ENCODE results near the gene TACC3.

Gene TACC3

GRCh38 chr4:1773754-1774153, 52.4 kb downstream of the TACC3 start:
- Mint-ChIP-seq H3K9me3 (ENCODE audit: low read depth) (no peaks in the 10 kb centered on the region), H3K36me3 (no peaks in the 10 kb centered on the region), H3K27me3 (no peaks in the 10 kb centered on the region), H3K4me1 (ENCODE audit: low read depth) (no peaks in the 10 kb centered on the region), H3K4me3 (no peak overlapping the region), H3K27ac (no peak overlapping the region)

- Mint-ChIP-seq H3K36me3 (no peaks in the 10 kb centered on the region), H3K27me3 (no peaks in the 10 kb centered on the region), H3K9me3 (ENCODE audit: low read depth) (no peaks in the 10 kb centered on the region), H3K27ac (no peak overlapping the region), H3K4me3 (no peak overlapping the region), H3K4me1 (ENCODE audit: low read depth) (no peaks in the 10 kb centered on the region)
These were observed 54.6 kb downstream of the TACC3 start for GRCh38 chr4:1775731-1776500.

DNA sequence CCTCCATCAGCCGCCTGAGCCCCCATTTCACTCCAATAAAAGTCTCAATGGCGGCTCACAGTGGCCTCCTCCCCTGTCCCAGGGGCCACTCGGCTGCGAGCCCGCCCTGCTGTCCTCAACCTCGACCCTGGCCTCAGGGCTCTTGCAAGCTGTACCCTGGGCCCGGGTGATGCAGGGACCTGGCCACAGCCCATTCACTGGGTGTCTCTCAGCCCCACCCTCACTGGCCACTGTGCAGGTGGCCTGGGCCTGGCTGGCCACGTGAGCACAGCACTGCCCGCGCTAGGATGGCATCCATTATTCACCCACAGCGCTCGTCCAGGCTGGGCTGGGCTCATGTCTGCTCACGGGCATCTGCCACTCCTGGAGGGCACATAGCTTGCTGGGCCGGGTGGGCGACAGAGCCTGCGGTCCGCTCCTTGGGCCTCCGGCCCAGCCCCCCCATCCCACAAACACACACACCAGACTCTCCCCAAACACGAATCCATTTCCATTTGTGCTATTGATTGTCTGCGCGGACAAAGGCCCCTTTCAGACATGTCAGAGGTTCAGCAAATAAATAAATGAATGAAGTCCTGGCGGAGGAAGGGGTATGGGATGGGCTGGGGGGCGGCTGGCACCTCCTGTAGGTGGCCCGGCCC, 55.3 kb downstream of the TACC3 start:
- H3K4me1 Mint-ChIP-seq (ENCODE audit: low read depth), result no peaks in the 10 kb centered on the region

DNA sequence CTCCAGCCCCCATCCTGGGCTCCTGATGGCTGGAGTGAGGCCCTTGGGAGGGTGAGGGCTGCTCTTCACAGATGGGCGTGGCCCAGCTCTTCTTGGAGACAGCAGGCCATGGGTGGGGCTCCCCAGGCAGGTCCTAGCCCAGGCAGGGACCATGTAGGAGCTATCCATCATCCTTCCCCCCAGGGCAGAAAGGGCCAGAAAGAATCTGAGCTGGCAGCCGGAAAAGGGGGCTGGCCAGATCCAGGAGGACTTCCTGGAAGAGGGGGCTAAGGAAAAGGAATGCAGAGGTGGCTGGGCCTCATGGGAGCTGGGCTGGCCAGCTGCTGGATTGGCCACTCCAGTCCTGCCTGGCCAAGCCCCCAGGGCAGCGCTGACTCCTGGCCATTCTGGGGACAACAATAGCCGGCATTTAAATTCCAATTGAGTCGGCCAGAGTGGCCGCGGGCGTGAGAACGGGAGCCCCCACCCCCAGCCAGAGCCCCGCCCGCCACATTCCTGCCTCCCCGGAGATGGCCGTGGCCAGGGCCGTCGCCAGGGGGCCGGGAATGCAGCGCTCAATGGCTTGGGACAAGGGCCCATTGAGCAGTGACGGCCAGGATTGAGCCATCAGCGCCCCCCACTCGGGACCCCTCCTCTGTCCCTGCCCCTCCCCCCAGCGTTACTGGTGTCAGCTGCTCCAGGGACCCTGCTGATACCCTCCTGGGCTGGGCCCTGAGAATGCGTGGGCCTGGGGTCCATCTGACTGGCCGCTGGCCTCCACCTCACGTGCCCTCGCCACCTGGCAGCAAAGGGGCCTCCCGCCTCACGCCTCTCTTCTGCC, 56.7 kb downstream of the TACC3 start:
- no peaks in the 10 kb centered on the region for H3K36me3 Mint-ChIP-seq
- H3K27me3 Mint-ChIP-seq, result no peaks in the 10 kb centered on the region

More for the DNA sequence above, 55.3 kb downstream of the TACC3 start:
- Mint-ChIP-seq H3K27ac (no peak overlapping the region), H3K36me3 (no peaks in the 10 kb centered on the region), H3K9me3 (ENCODE audit: low read depth) (no peaks in the 10 kb centered on the region), H3K27me3 (no peaks in the 10 kb centered on the region), H3K4me3 (no peak overlapping the region)

DNA sequence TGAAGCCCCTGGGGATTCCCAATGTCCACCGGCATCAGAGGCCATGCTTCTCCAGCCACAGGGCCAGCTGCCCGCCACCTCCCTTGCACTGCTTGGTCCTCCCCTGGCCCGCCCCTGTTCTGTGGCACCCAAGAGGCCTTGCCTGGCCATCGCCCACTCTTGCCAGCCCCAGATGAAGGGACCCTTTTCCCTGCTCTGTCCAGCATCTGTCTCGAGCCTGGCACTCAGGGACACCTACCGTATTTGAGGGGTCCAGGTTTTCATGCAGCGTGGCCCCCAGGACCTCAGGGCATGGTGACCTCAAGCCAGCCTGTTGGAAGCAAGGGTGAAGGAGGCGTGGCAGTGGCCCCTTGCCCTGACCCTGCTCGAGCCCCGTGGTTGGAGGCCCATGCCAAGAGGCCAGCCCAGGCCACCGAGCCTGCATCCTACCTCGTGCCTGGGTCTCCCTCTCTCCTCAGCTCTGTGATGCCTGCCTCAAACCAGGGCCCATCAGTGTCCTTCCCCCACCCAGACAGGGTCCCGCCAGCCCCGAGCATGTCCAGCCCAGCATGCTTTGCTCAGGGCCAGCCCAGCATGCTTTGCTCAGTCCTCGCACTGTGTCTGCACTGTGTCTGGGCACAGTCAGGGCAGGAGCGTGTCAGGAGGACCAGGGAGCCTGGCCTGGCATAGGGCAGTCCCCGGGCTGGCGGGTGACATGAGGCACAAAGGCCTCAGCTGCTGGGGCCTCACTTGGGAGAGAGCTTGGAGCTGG, 57.5 kb downstream of the TACC3 start:
- no peaks in the 10 kb centered on the region for H3K9me3 Mint-ChIP-seq (ENCODE audit: low read depth)
- H3K36me3 Mint-ChIP-seq, result no peaks in the 10 kb centered on the region
- H3K27me3 Mint-ChIP-seq, result no peaks in the 10 kb centered on the region
- no peaks in the 10 kb centered on the region for H3K4me1 Mint-ChIP-seq (ENCODE audit: low read depth)
- no peak overlapping the region for H3K27ac Mint-ChIP-seq
- H3K4me3 Mint-ChIP-seq, result no peak overlapping the region

More for the DNA sequence above, 56.7 kb downstream of the TACC3 start:
- H3K4me1 Mint-ChIP-seq (ENCODE audit: low read depth), result no peaks in the 10 kb centered on the region
- no peaks in the 10 kb centered on the region for H3K9me3 Mint-ChIP-seq (ENCODE audit: low read depth)
- no peak overlapping the region for H3K4me3 Mint-ChIP-seq
- no peak overlapping the region for H3K27ac Mint-ChIP-seq

DNA sequence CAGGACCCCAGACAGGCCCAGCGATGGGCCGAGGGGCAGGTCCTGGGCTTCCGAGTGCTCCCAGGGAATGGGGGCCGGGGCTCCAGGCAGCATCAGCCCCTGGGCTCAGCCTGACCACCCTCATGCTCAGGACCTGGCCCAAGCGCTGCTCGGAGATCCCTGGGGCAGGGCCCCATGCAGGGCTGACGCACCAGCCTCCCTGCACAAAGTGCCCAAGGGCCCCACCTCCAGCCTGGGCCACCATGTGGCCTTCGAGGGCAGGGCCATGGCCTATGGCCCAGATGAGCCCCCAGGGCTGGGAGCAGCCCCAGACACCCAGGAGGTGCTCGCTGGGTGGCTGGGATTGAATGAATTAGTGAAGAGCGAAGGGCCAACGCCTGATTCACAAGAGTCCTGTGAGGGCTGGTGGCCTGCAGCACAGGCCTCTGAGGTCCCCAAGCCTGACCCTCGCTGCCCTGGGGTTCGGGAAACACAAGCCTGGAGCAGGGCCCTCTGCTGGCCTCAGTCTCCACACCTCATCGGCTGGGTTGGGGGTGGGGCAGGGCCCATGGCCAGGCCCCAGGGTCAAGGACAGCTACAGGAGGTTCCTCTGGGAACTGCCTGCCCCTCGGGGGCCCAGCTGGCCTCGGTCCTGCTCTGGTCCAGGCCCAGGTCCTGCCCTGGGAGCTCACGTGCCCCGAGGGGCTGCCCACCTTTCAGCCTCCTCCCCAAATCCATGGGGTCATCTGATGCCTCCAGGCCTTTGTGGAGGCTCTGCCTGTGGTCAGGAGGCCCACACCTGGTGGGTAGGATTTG, 58.5 kb downstream of the TACC3 start:
- no peaks in the 10 kb centered on the region for H3K9me3 Mint-ChIP-seq (ENCODE audit: low read depth)
- no peaks in the 10 kb centered on the region for H3K27me3 Mint-ChIP-seq
- no peak overlapping the region for H3K4me3 Mint-ChIP-seq
- H3K36me3 Mint-ChIP-seq, result no peaks in the 10 kb centered on the region
- H3K4me1 Mint-ChIP-seq (ENCODE audit: low read depth), result no peaks in the 10 kb centered on the region
- H3K27ac Mint-ChIP-seq, result no peak overlapping the region

GRCh38 chr4:1780435-1780834, 59.1 kb downstream of the TACC3 start:
- no peaks in the 10 kb centered on the region for H3K9me3 Mint-ChIP-seq (ENCODE audit: low read depth)
- H3K36me3 Mint-ChIP-seq, result no peaks in the 10 kb centered on the region
- H3K4me1 Mint-ChIP-seq (ENCODE audit: low read depth), result no peaks in the 10 kb centered on the region
- H3K4me3 Mint-ChIP-seq, result no peak overlapping the region
- no peaks in the 10 kb centered on the region for H3K27me3 Mint-ChIP-seq
- H3K27ac Mint-ChIP-seq, result no peak overlapping the region

DNA sequence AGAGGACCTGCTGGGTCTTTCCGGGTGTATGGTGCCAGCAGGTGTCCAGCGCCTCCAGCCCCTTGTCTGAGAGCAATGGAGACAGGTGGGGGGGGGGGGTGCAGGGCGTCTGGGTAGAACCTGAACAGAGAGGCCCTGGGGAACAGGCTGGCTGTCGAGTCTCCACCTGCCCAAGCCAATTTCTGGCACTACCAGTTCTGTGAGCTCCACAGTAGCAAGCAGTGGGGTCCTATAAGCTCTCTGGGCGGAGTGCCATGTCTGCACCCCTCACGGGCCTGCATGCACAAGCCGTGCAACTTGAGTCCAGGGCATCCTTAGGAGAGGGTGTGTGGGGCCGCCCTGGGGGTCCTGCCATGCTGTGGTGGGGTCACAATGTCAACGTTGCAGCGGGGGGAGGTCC, 61.7 kb downstream of the TACC3 start:
- H3K27me3 Mint-ChIP-seq, result no peaks in the 10 kb centered on the region
- H3K4me1 Mint-ChIP-seq (ENCODE audit: low read depth), result no peaks in the 10 kb centered on the region
- H3K9me3 Mint-ChIP-seq (ENCODE audit: low read depth), result no peaks in the 10 kb centered on the region
- no peak overlapping the region for H3K4me3 Mint-ChIP-seq
- no peaks in the 10 kb centered on the region for H3K36me3 Mint-ChIP-seq
- no peak overlapping the region for H3K27ac Mint-ChIP-seq

DNA sequence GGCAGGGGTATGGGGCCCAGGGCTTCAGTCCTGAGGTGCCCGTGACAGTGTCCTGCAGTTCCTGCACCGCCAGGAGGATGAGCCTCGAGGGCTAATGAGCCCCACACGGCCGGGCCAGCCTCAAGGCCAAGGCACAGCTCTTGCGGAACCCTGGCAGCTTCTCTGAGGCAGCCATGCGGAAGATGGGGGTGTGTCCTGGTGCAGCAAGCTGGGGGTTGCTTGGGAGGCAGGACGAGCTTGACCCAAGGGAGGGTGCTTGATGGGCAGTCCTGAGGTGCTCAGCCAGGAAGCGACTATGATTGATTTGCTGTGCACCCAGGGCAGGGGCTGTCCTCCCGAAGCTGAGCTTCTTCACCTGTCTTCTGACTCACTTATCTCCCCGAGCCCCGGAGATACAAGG, 62.6 kb downstream of the TACC3 start:
- H3K4me3 Mint-ChIP-seq, result no peak overlapping the region
- no peaks in the 10 kb centered on the region for H3K27me3 Mint-ChIP-seq
- H3K36me3 Mint-ChIP-seq, result no peaks in the 10 kb centered on the region
- H3K9me3 Mint-ChIP-seq (ENCODE audit: low read depth), result no peaks in the 10 kb centered on the region
- H3K27ac Mint-ChIP-seq, result no peak overlapping the region
- H3K4me1 Mint-ChIP-seq (ENCODE audit: low read depth), result no peaks in the 10 kb centered on the region

DNA sequence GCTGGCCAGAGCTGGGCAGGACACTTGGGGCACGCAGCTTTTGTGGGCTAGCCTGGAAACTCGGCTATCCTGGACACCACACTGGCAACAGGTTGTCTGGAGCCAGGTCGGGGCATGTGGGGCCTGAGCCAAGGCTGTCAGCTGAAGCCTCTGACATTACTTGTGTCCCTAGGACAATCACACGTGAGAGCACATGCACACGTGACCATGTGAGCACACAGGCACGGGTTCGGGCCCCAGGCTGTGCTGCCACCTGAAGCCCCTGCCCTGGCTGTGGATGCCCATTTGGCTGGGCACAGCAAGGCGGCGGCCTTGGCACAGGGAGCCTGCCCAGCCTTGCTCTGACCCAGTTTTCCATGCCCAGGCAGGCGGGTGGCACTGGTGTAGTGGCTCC, 63.1 kb downstream of the TACC3 start:
- no peaks in the 10 kb centered on the region for H3K4me1 Mint-ChIP-seq (ENCODE audit: low read depth)
- H3K36me3 Mint-ChIP-seq, result no peaks in the 10 kb centered on the region
- H3K27me3 Mint-ChIP-seq, result no peaks in the 10 kb centered on the region
- H3K27ac Mint-ChIP-seq, result no peak overlapping the region
- no peaks in the 10 kb centered on the region for H3K9me3 Mint-ChIP-seq (ENCODE audit: low read depth)
- H3K4me3 Mint-ChIP-seq, result no peak overlapping the region

DNA sequence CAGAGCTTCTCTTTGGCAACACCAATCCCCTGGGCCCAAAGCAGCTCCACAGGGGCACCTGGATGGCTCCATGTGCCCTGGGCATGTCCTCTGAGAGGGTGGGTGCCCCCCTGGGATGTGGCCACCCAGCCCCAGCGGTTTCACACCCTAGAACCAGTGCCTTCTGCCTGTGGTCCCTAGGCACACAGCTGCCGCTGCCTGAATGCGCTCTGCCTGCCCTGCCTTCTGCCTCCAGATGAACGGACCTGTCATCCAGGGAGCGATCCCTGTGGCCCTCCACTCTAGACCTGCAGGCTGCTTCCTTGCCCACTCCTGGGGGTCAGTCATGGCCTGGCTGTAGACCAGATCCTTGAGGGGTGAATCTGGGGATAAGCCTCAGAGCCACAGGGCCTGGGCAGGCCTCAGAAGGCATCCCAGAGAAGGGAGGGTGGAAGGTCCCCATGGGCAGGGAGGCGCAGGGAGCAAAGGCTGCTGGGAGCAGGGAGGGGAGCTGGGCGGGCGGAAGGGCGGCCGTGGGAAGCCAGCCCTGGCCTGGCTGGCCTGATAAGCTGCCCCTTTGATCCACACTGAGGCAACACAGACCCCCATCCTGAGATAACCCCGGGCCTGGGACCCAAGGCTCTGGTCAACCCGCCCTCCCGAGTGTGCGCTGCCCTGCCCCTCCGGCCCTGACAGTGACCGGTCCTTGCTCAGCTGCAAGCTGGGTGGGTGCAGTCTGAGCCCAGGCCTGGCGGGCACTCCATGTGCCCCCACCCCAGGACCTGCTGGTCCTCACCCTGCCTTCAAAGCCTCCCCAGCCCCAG, 63.7 kb downstream of the TACC3 start:
- Mint-ChIP-seq H3K36me3 (no peaks in the 10 kb centered on the region), H3K27ac (no peak overlapping the region), H3K9me3 (ENCODE audit: low read depth) (no peaks in the 10 kb centered on the region), H3K27me3 (no peaks in the 10 kb centered on the region), H3K4me1 (ENCODE audit: low read depth) (no peaks in the 10 kb centered on the region), H3K4me3 (no peak overlapping the region)

- Mint-ChIP-seq H3K4me3 (no peak overlapping the region), H3K4me1 (ENCODE audit: low read depth) (no peaks in the 10 kb centered on the region), H3K36me3 (no peaks in the 10 kb centered on the region), H3K27me3 (no peaks in the 10 kb centered on the region), H3K27ac (no peak overlapping the region), H3K9me3 (ENCODE audit: low read depth) (no peaks in the 10 kb centered on the region)
These were observed 64.3 kb downstream of the TACC3 start for GRCh38 chr4:1785592-1785991.

DNA sequence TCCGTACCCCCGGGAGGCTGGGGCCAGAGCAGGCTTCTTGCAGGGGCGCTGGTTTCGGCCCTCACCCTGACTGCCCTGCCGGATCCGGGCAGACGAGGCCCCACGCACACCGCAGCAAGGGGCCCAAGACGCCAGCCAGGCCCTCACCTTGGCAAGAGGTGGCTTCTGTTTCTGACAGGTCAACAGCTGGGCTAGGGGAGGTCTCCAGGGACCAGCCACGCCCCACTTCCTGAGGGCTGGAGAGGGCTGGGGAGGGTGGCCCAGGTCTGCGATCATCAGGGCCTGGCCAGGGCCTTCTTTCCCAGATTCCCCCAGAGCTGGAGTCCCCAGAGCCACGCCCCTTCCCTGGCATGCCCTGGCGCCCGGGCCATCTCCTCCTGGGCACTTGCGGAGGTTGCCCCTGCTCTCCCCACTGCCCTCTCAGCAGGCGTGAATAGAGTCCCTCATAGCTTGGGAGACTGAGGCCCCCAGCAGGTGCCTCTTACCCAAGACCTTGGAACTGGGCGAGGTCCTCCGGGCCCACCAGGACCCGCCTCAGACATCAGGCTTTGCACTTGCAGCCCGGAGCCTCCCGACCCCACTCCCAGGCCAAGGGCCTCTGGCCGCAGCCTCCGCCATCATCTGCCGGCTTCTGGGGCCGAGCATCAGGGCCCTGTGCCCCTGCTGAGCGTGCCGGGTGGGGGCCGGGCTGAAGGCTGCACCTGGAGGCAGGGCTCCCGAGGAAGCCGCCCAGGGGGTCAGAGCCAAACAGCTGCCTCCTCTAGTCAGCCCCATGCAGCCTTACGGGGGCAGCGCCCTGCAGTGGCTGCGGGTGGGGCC, 65.4 kb downstream of the TACC3 start:
- Mint-ChIP-seq H3K27ac (no peak overlapping the region), H3K9me3 (ENCODE audit: low read depth) (no peaks in the 10 kb centered on the region), H3K27me3 (no peaks in the 10 kb centered on the region), H3K4me3 (no peak overlapping the region), H3K4me1 (ENCODE audit: low read depth) (no peaks in the 10 kb centered on the region), H3K36me3 (no peaks in the 10 kb centered on the region)

Measured in activated naive CD8-positive, alpha-beta T cell (primary cell).